VCaP (cell line): ENCODE data around the gene HS3ST4.
A peak's percentile ranks its signal among the peaks of the same experiment; 100 is the strongest.

Source experiments
- H3K27ac ChIP-seq: fragments of 450-650 bp; 2 replicates; pipeline ENCODE4 v1.5.1; 2017
- CTCF ChIP-seq: fragments of 450-650 bp; conservative IDR thresholded peaks from 2 replicates; pipeline ENCODE4 v1.5.1; 2017; ENCODE audit warnings: mild to moderate bottlenecking, moderate library complexity

HS3ST4 gene

GRCh38 chr16:26133416-26134093, 441.8 kb downstream of the HS3ST4 start:
- peak overlapping the region; percentile 45 for H3K27ac ChIP-seq
- TF ChIP-seq CTCF: no peak

GRCh38 chr16:26134588-26134987, 442.8 kb downstream of the HS3ST4 start:
- no peak overlapping the region for H3K27ac ChIP-seq
- no peak for TF ChIP-seq CTCF

GRCh38 chr16:26137956-26138355, 446.2 kb downstream of the HS3ST4 start:
- no peak for TF ChIP-seq CTCF
- H3K27ac ChIP-seq: no peak overlapping the region

- H3K27ac ChIP-seq: no peak overlapping the region
- no peak for TF ChIP-seq CTCF
These were observed 447.3 kb downstream of the HS3ST4 start for GRCh38 chr16:26139091-26139490.

- no peak for TF ChIP-seq CTCF
- H3K27ac ChIP-seq: no peak overlapping the region
These were observed 448.1 kb downstream of the HS3ST4 start for GRCh38 chr16:26139884-26140283.

- no peak for TF ChIP-seq CTCF
- H3K27ac ChIP-seq: no peak overlapping the region
These were observed 457.8 kb downstream of the HS3ST4 start for GRCh38 chr16:26149364-26150190.

- no peak overlapping the region for H3K27ac ChIP-seq
- no peak for TF ChIP-seq CTCF
These were observed 463.5 kb downstream of the HS3ST4 start for GRCh38 chr16:26155221-26155620.
